Chondrocyte (in vitro differentiated cells): ENCODE measurements around the gene SLC6A18. TPM values are rescaled to one million over a fixed set of nuclear protein-coding genes. Genes with fewer than 3 reads are reported as not detected.
A peak's percentile ranks its signal among the peaks of the same experiment; 100 is the strongest.

Experiments
- DNase-seq: peaks from one replicate; pipeline ENCODE4 v3.0.0; 2021; ENCODE audit warnings: mixed read lengths, low spot score
- H3K27ac Mint-ChIP-seq: one replicate; pipeline ENCODE4 v1.8.0; 2021; ENCODE audit warnings: mild to moderate bottlenecking, moderate library complexity, mixed read lengths; ENCODE audit not compliant: unreplicated experiment
- H3K27me3 Mint-ChIP-seq: 2 replicates; pipeline ENCODE4 v1.8.0; 2021; ENCODE audit warnings: low read depth, mixed read lengths
- H3K36me3 Mint-ChIP-seq: 2 replicates; pipeline ENCODE4 v1.8.0; 2021; ENCODE audit warnings: low read depth, mixed read lengths
- H3K4me1 Mint-ChIP-seq: 2 replicates; pipeline ENCODE4 v1.8.0; 2021; ENCODE audit warnings: low read depth, mild to moderate bottlenecking, mixed read lengths
- H3K4me3 Mint-ChIP-seq: one replicate; pipeline ENCODE4 v1.8.0; 2021; ENCODE audit warnings: mild to moderate bottlenecking, moderate library complexity, mixed read lengths; ENCODE audit not compliant: unreplicated experiment
- H3K9me3 Mint-ChIP-seq: 2 replicates; pipeline ENCODE4 v1.8.0; 2021; ENCODE audit warnings: low read depth, mixed read lengths
- CTCF ChIP-seq: fragments of 200-600 bp; sonication (generic); IDR thresholded peaks from 2 replicates; pipeline ENCODE4 v1.5.0; 2021; ENCODE audit warnings: antibody characterized with exemption, mild to moderate bottlenecking, moderate library complexity
- total RNA-seq: library from RNA; stranded (reverse); gene quantifications from 3 replicates; pipeline ENCODE4 v1.2.1, GENCODE V29; 2021

SLC6A18 gene
- total RNA-seq, 1 donor from 2014 or later: not detected

DNA sequence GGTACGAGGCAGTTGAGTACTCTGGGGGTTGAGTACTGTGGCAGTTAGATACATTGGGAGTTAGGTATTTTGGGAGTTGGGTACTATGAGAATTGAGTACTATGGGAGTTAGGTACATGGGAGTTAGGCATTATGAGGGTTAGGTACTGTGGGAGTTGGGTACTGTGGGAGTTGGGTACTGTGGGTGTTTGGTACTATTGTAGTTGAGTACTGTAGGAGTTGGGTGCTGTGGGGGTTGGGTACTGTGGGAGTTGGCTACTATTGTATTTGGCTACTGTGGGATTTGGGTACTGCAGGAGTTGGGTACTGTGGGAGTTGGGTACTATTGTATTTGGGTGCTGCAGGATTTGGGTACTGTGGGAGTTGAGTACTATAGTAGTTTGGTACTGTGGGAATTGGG is 28.6 kb upstream of the SLC6A18 start:
- H3K36me3 Mint-ChIP-seq: no peaks in the 10 kb centered on the region
- peaks cover 25% of the 10 kb centered on the region for H3K27me3 Mint-ChIP-seq
- no peak for TF ChIP-seq CTCF
- DNase-seq: no peak
- H3K4me1 Mint-ChIP-seq: no peaks in the 10 kb centered on the region
- no peak overlapping the region for H3K27ac Mint-ChIP-seq
- H3K4me3 Mint-ChIP-seq: no peak overlapping the region
- H3K9me3 Mint-ChIP-seq: no peaks in the 10 kb centered on the region

GRCh38 chr5:1197876-1198666 is 27.1 kb upstream of the SLC6A18 start:
- DNase-seq: peak; percentile 41
- no peaks in the 10 kb centered on the region for H3K9me3 Mint-ChIP-seq
- H3K36me3 Mint-ChIP-seq: no peaks in the 10 kb centered on the region
- TF ChIP-seq CTCF: no peak
- no peak overlapping the region for H3K4me3 Mint-ChIP-seq
- H3K4me1 Mint-ChIP-seq: no peaks in the 10 kb centered on the region
- H3K27ac Mint-ChIP-seq: no peak overlapping the region
- peaks cover 20% of the 10 kb centered on the region for H3K27me3 Mint-ChIP-seq

DNA sequence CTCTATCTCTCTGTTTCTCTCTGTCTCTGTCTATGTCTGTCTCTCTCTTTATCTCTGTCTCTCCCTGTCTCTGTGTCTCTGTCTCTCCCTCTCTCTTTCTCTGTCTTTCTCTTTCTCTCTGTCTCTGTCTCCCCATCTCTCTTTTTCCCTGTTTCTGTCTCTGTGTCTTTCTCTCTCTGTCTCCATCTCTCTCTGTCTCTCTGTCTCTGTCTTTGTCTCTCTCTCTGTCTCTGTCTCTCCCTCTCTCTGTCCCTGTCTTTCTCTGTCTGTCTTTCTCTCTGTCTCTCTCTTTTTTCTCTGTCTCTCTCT is 25.9 kb upstream of the SLC6A18 start:
- DNase-seq: no peak
- TF ChIP-seq CTCF: no peak
- Mint-ChIP-seq H3K9me3 (no peaks in the 10 kb centered on the region), H3K27ac (no peak overlapping the region), H3K27me3 (peaks cover 15% of the 10 kb centered on the region), H3K36me3 (no peaks in the 10 kb centered on the region), H3K4me1 (no peaks in the 10 kb centered on the region), H3K4me3 (no peak overlapping the region)

GRCh38 chr5:1199649-1200494 is 25.3 kb upstream of the SLC6A18 start:
- DNase-seq: peak; percentile 74
- Mint-ChIP-seq H3K9me3 (no peaks in the 10 kb centered on the region), H3K4me1 (no peaks in the 10 kb centered on the region), H3K27ac (no peak overlapping the region), H3K4me3 (no peak overlapping the region), H3K36me3 (no peaks in the 10 kb centered on the region), H3K27me3 (peaks cover 15% of the 10 kb centered on the region)
- TF ChIP-seq CTCF: no peak

DNA sequence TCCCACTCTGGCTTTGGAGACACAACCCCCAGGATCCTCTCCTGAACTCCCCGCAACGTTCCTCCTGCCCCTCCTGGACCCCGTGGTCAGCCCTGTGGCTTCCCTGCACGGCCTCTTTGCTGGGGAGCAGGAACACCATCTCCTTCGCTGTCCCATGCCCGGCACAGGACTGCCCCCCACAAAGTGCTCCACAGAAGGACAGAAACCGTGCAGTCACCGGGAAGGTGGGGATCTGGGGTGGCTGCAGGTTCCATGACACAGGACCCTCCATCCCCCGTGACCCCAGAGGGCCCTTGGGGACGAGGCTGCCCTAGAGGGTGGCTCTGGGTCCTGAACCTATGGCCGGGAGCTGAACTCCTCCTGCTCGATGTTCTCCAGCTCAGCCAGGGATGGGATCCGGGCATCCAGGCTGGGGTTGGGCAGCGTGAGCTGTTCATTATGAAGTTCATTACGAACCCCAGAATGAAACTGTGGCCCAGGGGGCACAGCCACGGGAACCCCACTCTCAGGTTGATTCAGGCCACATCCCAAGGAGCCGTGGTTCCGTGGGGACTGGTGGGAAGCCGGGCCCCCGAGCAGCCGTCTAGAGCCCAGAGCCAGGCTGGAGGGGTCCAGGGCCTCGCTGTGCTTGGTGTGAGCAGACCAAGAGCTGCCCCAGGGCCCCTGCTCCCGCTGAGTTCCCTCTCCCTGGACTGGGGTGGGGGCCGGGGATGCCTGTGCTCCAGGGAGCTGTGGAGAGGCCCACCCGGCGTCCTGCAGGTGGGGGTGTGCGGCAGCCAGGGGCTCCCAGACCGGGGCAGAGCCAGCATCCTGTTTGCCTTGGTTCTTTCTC is 24.5 kb upstream of the SLC6A18 start:
- no peaks in the 10 kb centered on the region for H3K4me1 Mint-ChIP-seq
- TF ChIP-seq CTCF: no peak
- H3K36me3 Mint-ChIP-seq: no peaks in the 10 kb centered on the region
- no peak overlapping the region for H3K27ac Mint-ChIP-seq
- H3K27me3 Mint-ChIP-seq: peaks cover 23% of the 10 kb centered on the region
- H3K4me3 Mint-ChIP-seq: no peak overlapping the region
- H3K9me3 Mint-ChIP-seq: no peaks in the 10 kb centered on the region
- peak; percentile 72 for DNase-seq
